Hair follicular keratinocyte (primary cell): ENCODE measurements around the gene TSR1. TPM values are rescaled to one million over a fixed set of nuclear protein-coding genes. Genes with fewer than 3 reads are reported as not detected.

ENCODE experiments used
- total RNA-seq: library from RNA; depleted of rRNA; stranded (reverse); fragments of >200 nt; gene quantifications from 2 replicates; pipeline ENCODE4 v1.2.3, GENCODE V29; 2015

TSR1 gene
- total RNA-seq, result 37.1 and 67.9 TPM in 2 replicates

GRCh38 chr17:2336215-2336851 is at the start of gene TSR1:
TSS of gene TSR1 (minus strand) at chr17:2336457. CDS start at chr17:2336427, 30 bp downstream.

GRCh38 chr17:2336852-2337543 is 741 bp upstream of the TSR1 start, which contains the start of gene SGSM2:
TSS of gene SGSM2 (plus strand) at chr17:2337501. CDS start at chr17:2337689, 188 bp downstream.

GRCh38 chr17:2303204-2304188 is 32.8 kb downstream of the TSR1 start, which contains the start of the genes SMG6 and SRR:
TSS of gene SMG6 (minus strand) at chr17:2303785. CDS start at chr17:2303720, 65 bp downstream.
TSS of gene SRR (plus strand) at chr17:2303950. CDS start at chr17:2315561, 11,611 bp downstream.

Other genes starting within 250 kb of the TSR1 start
- 11.7 and 18.8 TPM in 2 replicates for gene SMG6, start 32.7 kb downstream of the TSR1 start, total RNA-seq
- 8.6 and 14.4 TPM in 2 replicates for gene SRR, start 32.5 kb downstream of the TSR1 start, total RNA-seq
- 15.9 and 16.9 TPM in 2 replicates for gene SGSM2, start 1.0 kb upstream of the TSR1 start, total RNA-seq
- 5.6 and 8.1 TPM in 2 replicates for gene MNT, start 64.6 kb upstream of the TSR1 start, total RNA-seq
- 13.7 and 27.8 TPM in 2 replicates for gene METTL16, start 175.4 kb upstream of the TSR1 start, total RNA-seq